T-helper 17 cell (primary cell): Measurements from ENCODE around the gene SLC1A1. TPM values are rescaled to one million over a fixed set of nuclear protein-coding genes. Genes with fewer than 3 reads are reported as not detected.
A peak's percentile ranks its signal among the peaks of the same experiment; 100 is the strongest.

Experiments used
- ATAC-seq: fragments of 150-1000 bp; cut with Tn5 transposase; 2 replicates; pipeline ENCODE4 v1.10.0; 2021; ENCODE audit warnings: mild to moderate bottlenecking, moderate library complexity
- DNase-seq, 3 donors: peaks; one replicate each; pipeline versions ENCODE4 v3.0.0 to v3.0.0-alpha.2; 2020 to 2021
- H3K9me3 ChIP-seq: one replicate; pipeline ENCODE4 v1.7.0; 2013; ENCODE audit warnings: low read length, mild to moderate bottlenecking; ENCODE audit not compliant: control insufficient read depth, poor library complexity, severe bottlenecking
- H3K27ac Mint-ChIP-seq: one replicate; pipeline ENCODE4 v1.8.0; 2022; ENCODE audit warnings: mild to moderate bottlenecking, moderate library complexity, mixed read lengths
- H3K27me3 Mint-ChIP-seq: one replicate; pipeline ENCODE4 v1.8.0; 2022; ENCODE audit warnings: mixed read lengths
- H3K36me3 Mint-ChIP-seq: one replicate; pipeline ENCODE4 v1.8.0; 2022; ENCODE audit warnings: low read depth, mixed read lengths
- H3K4me1 Mint-ChIP-seq: one replicate; pipeline ENCODE4 v1.8.0; 2022; ENCODE audit warnings: mild to moderate bottlenecking, mixed read lengths
- H3K4me3 Mint-ChIP-seq: one replicate; pipeline ENCODE4 v1.8.0; 2022; ENCODE audit warnings: mild to moderate bottlenecking, moderate library complexity, mixed read lengths
- total RNA-seq, 4 donors: library from RNA in 2 of 4; stranded (reverse) in 2 of 4; gene quantifications; one replicate each; pipeline ENCODE4 v1.2.3 and lab custom pipeline; 2022 to 2026

Gene SLC1A1
- total RNA-seq (under 1 TPM; 0.07 to 0.13 TPM), total RNA-seq (lab: John Stamatoyannopoulos, UW) (0.30 to 1.3 reads per million in 2 donors)

- peak; percentile 57 for ATAC-seq
- Mint-ChIP-seq H3K4me3 (peak within 1 kb of the TSS; percentile 75), H3K27ac (no peak within 1 kb of the TSS), H3K27me3 (peaks cover 51% of the 10 kb centered on the region), H3K4me1 (peaks cover 12% of the 10 kb centered on the region), H3K36me3 (no peaks in the 10 kb centered on the region)
- peak in 2 of 3 donors; percentile 14 to 15 for DNase-seq
- H3K9me3 ChIP-seq, result no peaks in the 10 kb centered on the region
Observed at GRCh38 chr9:4489919-4490704, at the start of gene SLC1A1. SLC1A1 (plus strand) TSS chr9:4490468; CDS start chr9:4490680, 212 bp downstream.

- no peak overlapping the region for H3K27ac Mint-ChIP-seq
- H3K36me3 Mint-ChIP-seq, result peaks cover 5% of the 10 kb centered on the region
- no peaks in the 10 kb centered on the region for H3K4me1 Mint-ChIP-seq
- H3K27me3 Mint-ChIP-seq, result peaks cover 18% of the 10 kb centered on the region
- no peaks in the 10 kb centered on the region for H3K9me3 ChIP-seq
- no peak overlapping the region for H3K4me3 Mint-ChIP-seq
- ATAC-seq, result no peak
- no peak for DNase-seq
Observed at GRCh38 chr9:4442806-4443205, 47.5 kb upstream of the SLC1A1 start.

- DNase-seq (no peak), ATAC-seq (no peak)
- Mint-ChIP-seq H3K27me3 (peaks cover 22% of the 10 kb centered on the region), H3K36me3 (peaks cover 5% of the 10 kb centered on the region), H3K27ac (no peak overlapping the region), H3K4me1 (no peaks in the 10 kb centered on the region), H3K4me3 (no peak overlapping the region)
- no peaks in the 10 kb centered on the region for H3K9me3 ChIP-seq
Observed at GRCh38 chr9:4443439-4443838, 46.8 kb upstream of the SLC1A1 start.

DNA sequence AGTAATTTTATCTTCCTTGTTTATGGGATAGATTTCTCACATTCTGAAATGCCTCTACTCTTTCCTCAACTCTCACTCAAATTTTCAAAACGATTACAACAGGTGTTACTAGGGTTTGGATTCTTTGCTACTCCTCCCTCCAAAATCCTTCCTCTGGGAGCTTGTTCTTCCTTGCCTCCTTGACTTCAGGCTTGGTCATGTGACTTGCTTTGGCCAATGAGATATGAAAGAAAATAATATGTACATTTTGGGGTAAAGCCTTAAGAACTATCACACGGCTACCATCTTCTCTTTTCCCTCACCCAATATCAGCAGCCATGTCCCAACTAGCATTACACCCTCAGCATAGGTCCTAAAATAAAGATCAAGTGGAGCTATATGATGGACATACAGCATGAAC is 28.8 kb upstream of the SLC1A1 start:
- no peak for DNase-seq
- no peak overlapping the region for H3K4me3 Mint-ChIP-seq

DNA sequence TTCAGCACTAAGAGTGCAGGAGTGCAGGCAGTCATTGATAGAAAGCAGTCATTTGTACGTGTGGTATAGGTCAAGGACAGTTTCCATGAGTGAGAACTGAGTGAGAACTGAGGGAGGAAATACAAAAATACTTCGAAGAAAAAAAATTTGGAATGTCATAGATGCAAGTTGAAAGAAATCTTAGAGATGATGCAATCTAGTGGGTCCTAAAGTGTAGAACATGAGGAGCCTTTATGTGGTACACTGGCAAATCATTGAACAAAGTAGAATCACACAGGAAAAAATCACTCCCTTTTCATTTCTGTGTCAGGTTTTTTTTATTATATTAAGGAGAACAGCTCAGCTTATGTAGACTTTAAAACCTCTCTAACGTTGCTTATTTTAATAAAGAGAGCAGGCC is 26.4 kb upstream of the SLC1A1 start:
- Mint-ChIP-seq H3K27ac (no peak overlapping the region), H3K4me3 (no peak overlapping the region), H3K27me3 (peaks cover 9% of the 10 kb centered on the region), H3K36me3 (no peaks in the 10 kb centered on the region), H3K4me1 (no peaks in the 10 kb centered on the region)
- ATAC-seq (no peak), DNase-seq (no peak)
- no peaks in the 10 kb centered on the region for H3K9me3 ChIP-seq

More for the DNA sequence above, 28.8 kb upstream of the SLC1A1 start:
- no peaks in the 10 kb centered on the region for H3K9me3 ChIP-seq
- Mint-ChIP-seq H3K36me3 (no peaks in the 10 kb centered on the region), H3K4me1 (no peaks in the 10 kb centered on the region), H3K27ac (no peak overlapping the region), H3K27me3 (peaks cover 9% of the 10 kb centered on the region)
- ATAC-seq, result no peak

- ATAC-seq (no peak), DNase-seq (no peak)
- no peak overlapping the region for H3K27ac Mint-ChIP-seq
- H3K36me3 Mint-ChIP-seq, result no peaks in the 10 kb centered on the region
- no peaks in the 10 kb centered on the region for H3K4me1 Mint-ChIP-seq
- peaks cover 9% of the 10 kb centered on the region for H3K27me3 Mint-ChIP-seq
- no peaks in the 10 kb centered on the region for H3K9me3 ChIP-seq
- no peak overlapping the region for H3K4me3 Mint-ChIP-seq
Observed at GRCh38 chr9:4464911-4465513, 25.3 kb upstream of the SLC1A1 start.

DNA sequence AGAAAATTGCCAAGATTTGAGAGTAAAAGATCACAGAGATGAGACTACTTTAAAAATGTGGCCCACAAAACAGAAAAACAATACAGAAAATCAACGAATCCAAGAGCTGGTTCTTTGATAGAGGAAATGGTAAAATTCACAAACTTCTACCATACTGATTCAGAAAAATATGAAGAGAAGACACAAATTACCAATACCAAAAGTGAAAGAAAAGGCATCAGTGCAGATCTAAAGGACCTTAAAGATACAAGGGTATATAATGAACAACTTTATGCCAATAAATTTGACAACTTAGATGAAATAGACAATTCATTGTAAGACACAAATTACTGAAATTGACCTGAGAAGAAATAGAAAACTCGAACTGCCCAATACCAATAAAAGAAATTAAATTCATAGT is 24.4 kb upstream of the SLC1A1 start:
- no peak overlapping the region for H3K27ac Mint-ChIP-seq
- H3K4me3 Mint-ChIP-seq, result no peak overlapping the region
- ATAC-seq, result no peak
- H3K36me3 Mint-ChIP-seq, result no peaks in the 10 kb centered on the region
- H3K27me3 Mint-ChIP-seq, result peaks cover 9% of the 10 kb centered on the region
- no peaks in the 10 kb centered on the region for H3K4me1 Mint-ChIP-seq
- H3K9me3 ChIP-seq, result no peaks in the 10 kb centered on the region
- DNase-seq, result no peak

DNA sequence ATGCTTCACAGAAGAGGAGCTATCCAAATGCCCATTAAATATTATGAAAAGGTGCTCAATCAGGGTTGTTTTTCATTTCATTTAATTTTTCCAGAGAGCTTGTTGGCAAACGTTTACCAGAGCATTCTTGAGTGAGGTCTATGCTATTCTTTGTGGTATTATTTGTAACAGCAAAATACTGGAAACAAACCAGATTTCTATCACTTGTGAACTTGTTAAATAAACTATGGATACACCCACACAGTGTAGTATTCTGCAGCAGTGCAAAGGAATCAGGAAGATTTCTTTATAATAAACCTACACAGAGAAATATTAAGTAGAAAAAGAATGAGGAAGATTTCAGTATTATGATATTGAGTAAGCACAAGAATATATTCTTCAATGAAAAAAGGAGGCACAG is 15.0 kb upstream of the SLC1A1 start:
- Mint-ChIP-seq H3K27ac (peak overlapping the region; percentile 73), H3K36me3 (no peaks in the 10 kb centered on the region), H3K4me1 (peaks cover 2% of the 10 kb centered on the region), H3K4me3 (no peak overlapping the region), H3K27me3 (peaks cover 4% of the 10 kb centered on the region)
- DNase-seq (no peak), ATAC-seq (no peak)
- no peaks in the 10 kb centered on the region for H3K9me3 ChIP-seq

DNA sequence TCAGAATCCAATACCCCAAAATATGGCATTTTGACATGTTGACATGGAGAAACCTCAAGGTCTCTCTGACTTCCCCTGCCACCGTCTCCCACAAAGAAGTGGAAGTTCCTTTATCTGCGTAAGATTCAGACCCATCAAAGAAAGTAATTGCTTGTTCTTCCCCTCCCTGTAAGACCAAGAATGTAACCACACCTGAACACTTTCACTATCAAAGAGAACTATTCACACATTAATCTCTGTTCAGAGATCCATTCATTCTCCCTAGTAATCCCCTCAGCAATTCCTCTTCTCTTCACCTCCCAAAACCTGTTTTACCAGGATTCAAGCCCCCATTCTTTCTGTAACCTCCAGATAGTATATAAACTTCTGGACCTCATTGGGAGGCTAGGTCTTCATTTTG is 4.1 kb upstream of the SLC1A1 start:
- Mint-ChIP-seq H3K4me1 (peaks cover 8% of the 10 kb centered on the region), H3K36me3 (no peaks in the 10 kb centered on the region), H3K4me3 (no peak overlapping the region), H3K27me3 (peaks cover 22% of the 10 kb centered on the region), H3K27ac (no peak overlapping the region)
- DNase-seq (no peak), ATAC-seq (no peak)
- H3K9me3 ChIP-seq, result no peaks in the 10 kb centered on the region

DNA sequence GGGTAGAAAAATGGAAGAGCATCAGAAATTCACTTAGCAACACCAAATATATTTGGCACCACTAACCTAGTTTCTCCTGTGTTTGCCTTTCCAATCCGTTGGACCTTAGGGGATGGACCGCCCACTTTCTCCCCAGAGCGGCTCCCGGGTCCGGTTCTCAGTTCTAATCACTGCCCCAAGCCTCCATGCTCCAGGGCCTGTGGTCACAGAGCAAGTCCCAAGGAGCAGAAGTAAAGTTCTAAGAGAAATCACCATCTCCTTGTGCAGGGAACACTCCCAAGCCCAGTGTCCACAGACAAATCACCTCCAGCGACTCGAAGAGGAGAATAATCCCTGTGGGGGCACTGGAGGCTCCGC is 728 bp upstream of the SLC1A1 start:
- ATAC-seq (no peak), DNase-seq (no peak)
- no peaks in the 10 kb centered on the region for H3K9me3 ChIP-seq
- H3K4me1 Mint-ChIP-seq, result peaks cover 12% of the 10 kb centered on the region
- H3K27ac Mint-ChIP-seq, result no peak overlapping the region
- H3K4me3 Mint-ChIP-seq, result peak overlapping the region; percentile 75
- no peaks in the 10 kb centered on the region for H3K36me3 Mint-ChIP-seq
- peaks cover 45% of the 10 kb centered on the region for H3K27me3 Mint-ChIP-seq

DNA sequence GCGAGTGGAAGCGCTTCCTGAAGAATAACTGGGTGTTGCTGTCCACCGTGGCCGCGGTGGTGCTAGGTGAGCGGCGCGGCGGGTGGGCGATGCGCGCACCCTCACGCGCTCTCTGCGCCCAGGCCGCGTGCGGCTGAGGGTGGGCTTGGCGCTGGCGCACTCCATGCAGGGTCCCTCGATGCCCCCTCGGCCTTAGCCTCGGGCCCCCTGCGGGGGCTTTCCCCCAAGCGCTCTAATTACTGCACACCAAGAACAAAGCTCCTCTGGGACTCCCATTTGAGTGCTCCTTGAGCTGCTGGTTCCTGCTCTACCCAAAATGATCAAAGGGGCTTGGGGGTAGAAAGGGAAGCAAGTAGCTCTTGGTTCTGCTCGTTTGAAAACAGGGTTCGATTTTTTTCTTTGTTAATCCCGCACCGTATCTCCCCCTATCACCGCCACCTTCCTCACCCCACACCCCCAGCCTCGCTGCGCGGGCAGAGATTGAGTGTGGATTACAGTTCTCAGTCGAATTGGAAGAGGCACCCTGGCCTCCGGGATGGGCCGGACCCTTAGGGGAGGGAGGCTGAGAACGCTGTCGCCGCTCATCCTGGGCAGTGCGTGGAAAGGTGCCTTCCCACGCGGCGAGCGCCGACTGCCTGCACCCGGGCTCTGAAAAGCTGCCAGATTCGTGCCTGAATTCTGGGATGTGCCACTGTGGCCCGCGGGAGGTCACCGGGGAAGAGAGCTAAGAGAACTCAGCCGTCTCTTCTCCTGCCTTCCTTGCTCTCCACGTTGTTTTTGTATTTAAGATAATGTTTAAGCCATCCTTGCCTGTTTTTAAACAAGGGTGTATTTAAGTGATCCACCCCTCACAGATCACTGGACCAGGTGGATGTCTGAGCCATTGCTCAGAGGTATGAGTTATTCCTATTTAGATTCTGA is 697 bp downstream of the SLC1A1 start:
- no peak for DNase-seq
- Mint-ChIP-seq H3K27me3 (peaks cover 59% of the 10 kb centered on the region), H3K27ac (no peak overlapping the region), H3K4me1 (peaks cover 12% of the 10 kb centered on the region), H3K4me3 (peak overlapping the region; percentile 75), H3K36me3 (peaks cover 2% of the 10 kb centered on the region)
- ATAC-seq, result no peak
- no peaks in the 10 kb centered on the region for H3K9me3 ChIP-seq

DNA sequence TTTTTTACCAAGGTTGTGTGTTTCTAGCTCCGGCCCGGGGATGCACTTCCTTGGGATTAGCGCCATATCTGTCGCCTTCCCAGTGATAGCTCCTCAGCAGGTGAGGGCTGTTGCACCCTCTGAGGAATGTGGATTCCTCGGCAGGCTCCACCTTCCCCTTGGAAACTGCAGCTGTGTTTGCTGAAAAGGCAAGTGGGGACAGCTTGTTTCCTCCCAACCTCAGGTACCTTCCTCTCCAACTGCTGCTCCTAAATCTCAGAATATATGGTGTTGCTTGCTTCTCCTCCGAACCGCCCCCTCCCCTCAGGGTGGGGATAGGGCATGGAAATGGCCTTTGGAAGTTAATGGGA is 1.3 kb downstream of the SLC1A1 start:
- Mint-ChIP-seq H3K27ac (no peak overlapping the region), H3K27me3 (peaks cover 66% of the 10 kb centered on the region), H3K4me3 (peak overlapping the region; percentile 75), H3K36me3 (peaks cover 4% of the 10 kb centered on the region), H3K4me1 (peaks cover 6% of the 10 kb centered on the region)
- DNase-seq (no peak), ATAC-seq (no peak)
- no peaks in the 10 kb centered on the region for H3K9me3 ChIP-seq

GRCh38 chr9:4494332-4494731 is 4.1 kb downstream of the SLC1A1 start:
- Mint-ChIP-seq H3K36me3 (peaks cover 4% of the 10 kb centered on the region), H3K4me1 (peaks cover 5% of the 10 kb centered on the region), H3K27ac (no peak overlapping the region), H3K27me3 (peaks cover 65% of the 10 kb centered on the region), H3K4me3 (no peak overlapping the region)
- no peaks in the 10 kb centered on the region for H3K9me3 ChIP-seq
- ATAC-seq (no peak), DNase-seq (no peak)
